ENCODE data around the gene LCN6. TPM values are rescaled to one million over a fixed set of nuclear protein-coding genes. Genes with fewer than 3 reads are reported as not detected.

LCN6 gene
- total and polyA plus RNA-seq, 2 of the 13 experiments (the other 11 are each of a cell fraction or from before 2014, with no cell fraction given) = not detected

- no peak for TF ChIP-seq SALL2 (CRISPR knock-in tag; IDR thresholded peaks at IDR 0.05)
- no peak for TF ChIP-seq NCOA5 (CRISPR knock-in tag; IDR thresholded peaks at IDR 0.05)
- TF ChIP-seq, protein P1, sequence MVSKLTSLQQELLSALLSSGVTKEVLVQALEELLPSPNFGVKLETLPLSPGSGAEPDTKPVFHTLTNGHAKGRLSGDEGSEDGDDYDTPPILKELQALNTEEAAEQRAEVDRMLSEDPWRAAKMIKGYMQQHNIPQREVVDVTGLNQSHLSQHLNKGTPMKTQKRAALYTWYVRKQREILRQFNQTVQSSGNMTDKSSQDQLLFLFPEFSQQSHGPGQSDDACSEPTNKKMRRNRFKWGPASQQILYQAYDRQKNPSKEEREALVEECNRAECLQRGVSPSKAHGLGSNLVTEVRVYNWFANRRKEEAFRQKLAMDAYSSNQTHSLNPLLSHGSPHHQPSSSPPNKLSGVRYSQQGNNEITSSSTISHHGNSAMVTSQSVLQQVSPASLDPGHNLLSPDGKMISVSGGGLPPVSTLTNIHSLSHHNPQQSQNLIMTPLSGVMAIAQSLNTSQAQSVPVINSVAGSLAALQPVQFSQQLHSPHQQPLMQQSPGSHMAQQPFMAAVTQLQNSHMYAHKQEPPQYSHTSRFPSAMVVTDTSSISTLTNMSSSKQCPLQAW (CRISPR knock-in tag; IDR thresholded peaks at IDR 0.05) = peak; percentile 59; the same call in 1 of the 2 replicates
- no peak for TF ChIP-seq SETDB1 (CRISPR knock-in tag; IDR thresholded peaks at IDR 0.05; ENCODE audit: borderline replicate concordance)
- TF ChIP-seq ZNF766 (CRISPR knock-in tag; IDR thresholded peaks at IDR 0.05; ENCODE audit: borderline replicate concordance) = no peak
- TF ChIP-seq SRSF4 (IDR thresholded peaks at IDR 0.05; ENCODE audit: low read depth, low read length, poor library complexity, severe bottlenecking) = no peak
- no peak for TF ChIP-seq POGK (CRISPR knock-in tag; conservative IDR thresholded peaks at IDR 0.05)
- peak; percentile 89 for TF ChIP-seq ZNF205 (CRISPR knock-in tag; IDR thresholded peaks at IDR 0.05)
- TF ChIP-seq ZNF574 (CRISPR knock-in tag; IDR thresholded peaks at IDR 0.05) = 0 out of 2 replicates have a peak, but pooled peaks have one; percentile 16
- peak; percentile 62; the same call in 1 of the 2 replicates for TF ChIP-seq YEATS4 (CRISPR knock-in tag; IDR thresholded peaks at IDR 0.05; ENCODE audit: borderline replicate concordance)
- TF ChIP-seq ZNF20 (CRISPR knock-in tag; IDR thresholded peaks at IDR 0.05) = no peak
- TF ChIP-seq IKZF1 (IDR thresholded peaks at IDR 0.05) = no peak
- TF ChIP-seq KLF12 (CRISPR knock-in tag; IDR thresholded peaks at IDR 0.05; ENCODE audit: borderline replicate concordance) = no peak
- TF ChIP-seq HMG20A (CRISPR knock-in tag; IDR thresholded peaks at IDR 0.05; ENCODE audit: borderline replicate concordance) = peak; percentile 57; the same call in 1 of the 2 replicates
- no peak for TF ChIP-seq XBP1 (CRISPR knock-in tag; IDR thresholded peaks at IDR 0.05)
- TF ChIP-seq, protein P2, sequence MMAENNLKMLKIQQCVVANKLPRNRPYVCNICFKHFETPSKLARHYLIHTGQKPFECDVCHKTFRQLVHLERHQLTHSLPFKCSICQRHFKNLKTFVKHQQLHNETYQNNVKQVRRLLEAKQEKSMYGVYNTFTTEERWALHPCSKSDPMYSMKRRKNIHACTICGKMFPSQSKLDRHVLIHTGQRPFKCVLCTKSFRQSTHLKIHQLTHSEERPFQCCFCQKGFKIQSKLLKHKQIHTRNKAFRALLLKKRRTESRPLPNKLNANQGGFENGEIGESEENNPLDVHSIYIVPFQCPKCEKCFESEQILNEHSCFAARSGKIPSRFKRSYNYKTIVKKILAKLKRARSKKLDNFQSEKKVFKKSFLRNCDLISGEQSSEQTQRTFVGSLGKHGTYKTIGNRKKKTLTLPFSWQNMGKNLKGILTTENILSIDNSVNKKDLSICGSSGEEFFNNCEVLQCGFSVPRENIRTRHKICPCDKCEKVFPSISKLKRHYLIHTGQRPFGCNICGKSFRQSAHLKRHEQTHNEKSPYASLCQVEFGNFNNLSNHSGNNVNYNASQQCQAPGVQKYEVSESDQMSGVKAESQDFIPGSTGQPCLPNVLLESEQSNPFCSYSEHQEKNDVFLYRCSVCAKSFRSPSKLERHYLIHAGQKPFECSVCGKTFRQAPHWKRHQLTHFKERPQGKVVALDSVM (CRISPR knock-in tag; IDR thresholded peaks at IDR 0.05) = no peak
- TF ChIP-seq ZFP90 (CRISPR knock-in tag; IDR thresholded peaks at IDR 0.05; ENCODE audit: borderline replicate concordance) = peak; percentile 82
- TF ChIP-seq, protein P3, sequence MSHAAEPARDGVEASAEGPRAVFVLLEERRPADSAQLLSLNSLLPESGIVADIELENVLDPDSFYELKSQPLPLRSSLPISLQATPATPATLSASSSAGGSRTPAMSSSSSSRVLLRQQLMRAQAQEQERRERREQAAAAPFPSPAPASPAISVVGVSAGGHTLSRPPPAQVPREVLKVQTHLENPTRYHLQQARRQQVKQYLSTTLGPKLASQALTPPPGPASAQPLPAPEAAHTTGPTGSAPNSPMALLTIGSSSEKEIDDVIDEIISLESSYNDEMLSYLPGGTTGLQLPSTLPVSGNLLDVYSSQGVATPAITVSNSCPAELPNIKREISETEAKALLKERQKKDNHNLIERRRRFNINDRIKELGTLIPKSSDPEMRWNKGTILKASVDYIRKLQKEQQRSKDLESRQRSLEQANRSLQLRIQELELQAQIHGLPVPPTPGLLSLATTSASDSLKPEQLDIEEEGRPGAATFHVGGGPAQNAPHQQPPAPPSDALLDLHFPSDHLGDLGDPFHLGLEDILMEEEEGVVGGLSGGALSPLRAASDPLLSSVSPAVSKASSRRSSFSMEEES (CRISPR knock-in tag; IDR thresholded peaks at IDR 0.05) = peak; percentile 49; the same call in 1 of the 2 replicates
- no peak for TF ChIP-seq HMG20B (CRISPR knock-in tag; conservative IDR thresholded peaks at IDR 0.05)
These were observed 51.0 kb downstream of the LCN6 start (continued) for GRCh38 chr9:136697146-136697820.
